HEK293 (cell line): ENCODE data around the gene DPPA3.

Experiments
- CTCF ChIP-seq: fragments of 450-650 bp; formaldehyde crosslinking; IDR thresholded peaks from 2 replicates; pipeline ENCODE4 v1.5.1; 2016; ENCODE audit warnings: missing biosample characterization, missing genetic modification characterization
- ZBTB48 ChIP-seq: fragments of 450-650 bp; formaldehyde crosslinking; IDR thresholded peaks from 2 replicates; pipeline ENCODE4 v1.5.1; 2016; ENCODE audit warnings: missing biosample characterization, missing genetic modification characterization
- ZNF114 ChIP-seq: fragments of 450-650 bp; formaldehyde crosslinking; IDR thresholded peaks from 2 replicates; pipeline ENCODE4 v1.5.0; 2017; ENCODE audit warnings: missing biosample characterization, missing genetic modification characterization
- ZNF138 ChIP-seq: fragments of 450-650 bp; formaldehyde crosslinking; IDR thresholded peaks from 2 replicates; pipeline ENCODE4 v1.5.1; 2016; ENCODE audit warnings: missing biosample characterization, missing genetic modification characterization, borderline replicate concordance
- ZNF140 ChIP-seq: fragments of 450-650 bp; formaldehyde crosslinking; IDR thresholded peaks from 2 replicates; pipeline ENCODE4 v1.5.1; 2016; ENCODE audit warnings: missing biosample characterization, missing genetic modification characterization
- ZNF398 ChIP-seq: fragments of 450-650 bp; formaldehyde crosslinking; IDR thresholded peaks from 2 replicates; pipeline ENCODE4 v1.5.1; 2017; ENCODE audit warnings: missing biosample characterization, missing genetic modification characterization
- ZNF768 ChIP-seq: fragments of 450-650 bp; formaldehyde crosslinking; IDR thresholded peaks from 2 replicates; pipeline ENCODE4 v1.5.1; 2018; ENCODE audit warnings: missing biosample characterization, mild to moderate bottlenecking, missing genetic modification characterization
- ZNF776 ChIP-seq: fragments of 450-650 bp; formaldehyde crosslinking; IDR thresholded peaks from 2 replicates; pipeline ENCODE4 v1.5.0; 2017; ENCODE audit warnings: missing biosample characterization, missing genetic modification characterization, borderline replicate concordance

GRCh38 chr12:7732993-7733392 lies 21.8 kb downstream of the DPPA3 start:
- TF ChIP-seq ZNF768 (tag by site-specific recombination) (no peak), ZNF398 (tag by site-specific recombination) (no peak), ZBTB48 (no peak), ZNF140 (tag by site-specific recombination) (no peak), ZNF138 (tag by site-specific recombination) (no peak), ZNF114 (no peak), ZNF776 (tag by site-specific recombination) (no peak), CTCF (tag by site-specific recombination) (no peak)
